A549 treated with Mapracorat at 1 μM for 4 hours (cell line): Measurements from ENCODE around the gene FADS6. TPM values are rescaled to one million over a fixed set of nuclear protein-coding genes. Genes with fewer than 3 reads are reported as not detected.

Experiments
- total RNA-seq: library from RNA; stranded (reverse); fragments of 200-300 nt; extraction: Qiagen RNA extraction; gene quantifications from 5 replicates; pipeline ENCODE4 v1.2.3, GENCODE V29; 2022

The FADS6 gene, protein sequence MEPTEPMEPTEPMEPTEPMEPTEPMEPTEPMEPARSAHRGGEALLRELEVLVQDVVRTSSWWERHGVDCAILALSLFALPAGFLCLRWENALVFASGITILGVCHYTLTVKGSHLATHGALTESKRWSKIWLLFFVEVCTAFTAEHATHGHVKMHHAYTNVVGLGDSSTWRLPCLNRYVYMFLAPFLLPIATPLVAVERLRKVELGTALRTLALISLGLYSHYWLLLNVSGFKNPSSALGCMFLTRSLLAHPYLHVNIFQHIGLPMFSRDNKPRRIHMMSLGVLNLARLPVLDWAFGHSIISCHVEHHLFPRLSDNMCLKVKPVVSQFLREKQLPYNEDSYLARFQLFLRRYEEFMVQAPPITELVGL
- not detected in 5 replicates for total RNA-seq

GRCh38 chr17:74892974-74893911, at the start of gene FADS6:
Gene FADS6, minus strand, starts transcription at chr17:74893633. Its CDS starts 38 bp downstream, at chr17:74893595.

DNA sequence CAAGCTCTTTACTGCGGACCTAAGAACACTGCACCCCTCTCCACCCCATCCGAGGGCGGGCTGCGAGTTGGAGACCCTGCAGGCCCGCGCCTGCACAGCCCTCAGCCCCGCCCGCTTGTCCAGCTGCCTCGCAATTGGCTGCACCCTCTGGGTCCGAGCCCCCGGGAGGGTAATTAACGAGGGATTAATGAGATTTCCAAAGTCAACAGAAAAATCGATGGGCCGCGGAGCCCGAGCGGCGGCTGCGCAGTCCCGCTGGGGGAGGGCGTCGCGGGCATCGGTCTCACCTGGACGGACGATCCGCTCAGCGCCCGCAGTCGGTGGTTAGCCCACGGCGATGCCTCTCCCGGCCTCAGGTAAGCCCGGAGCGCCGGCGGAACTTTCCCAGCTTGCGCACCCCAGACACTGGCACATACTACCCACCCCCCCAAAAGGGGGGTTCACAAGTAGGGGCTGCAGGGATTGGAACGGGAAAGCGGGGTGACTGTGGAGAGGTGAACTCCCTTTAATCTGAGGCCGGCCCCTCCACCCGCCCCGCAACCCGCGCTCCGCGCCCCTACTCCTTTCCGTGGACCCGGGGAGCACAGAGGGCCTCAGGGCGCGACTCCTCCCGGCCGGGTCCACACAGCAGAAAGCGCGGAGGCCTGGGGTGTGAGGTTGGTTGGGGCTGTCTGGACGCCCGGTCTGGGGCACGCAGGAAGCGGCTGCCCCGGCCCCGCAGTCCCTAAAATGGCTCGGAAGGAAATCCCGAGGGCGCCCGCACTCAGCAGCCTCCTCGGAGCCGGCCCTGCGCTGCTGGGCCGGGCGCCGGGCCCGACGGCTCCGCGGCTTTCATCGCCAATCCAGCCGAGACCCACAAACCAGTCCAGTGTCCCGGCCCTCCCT, 42.4 kb upstream of the FADS6 start, which contains the start of gene OTOP3:
TSS of gene OTOP3 (plus strand) at position 314 of the 885 bp plus-strand sequence. CDS start at position 338, 24 bp downstream.

DNA sequence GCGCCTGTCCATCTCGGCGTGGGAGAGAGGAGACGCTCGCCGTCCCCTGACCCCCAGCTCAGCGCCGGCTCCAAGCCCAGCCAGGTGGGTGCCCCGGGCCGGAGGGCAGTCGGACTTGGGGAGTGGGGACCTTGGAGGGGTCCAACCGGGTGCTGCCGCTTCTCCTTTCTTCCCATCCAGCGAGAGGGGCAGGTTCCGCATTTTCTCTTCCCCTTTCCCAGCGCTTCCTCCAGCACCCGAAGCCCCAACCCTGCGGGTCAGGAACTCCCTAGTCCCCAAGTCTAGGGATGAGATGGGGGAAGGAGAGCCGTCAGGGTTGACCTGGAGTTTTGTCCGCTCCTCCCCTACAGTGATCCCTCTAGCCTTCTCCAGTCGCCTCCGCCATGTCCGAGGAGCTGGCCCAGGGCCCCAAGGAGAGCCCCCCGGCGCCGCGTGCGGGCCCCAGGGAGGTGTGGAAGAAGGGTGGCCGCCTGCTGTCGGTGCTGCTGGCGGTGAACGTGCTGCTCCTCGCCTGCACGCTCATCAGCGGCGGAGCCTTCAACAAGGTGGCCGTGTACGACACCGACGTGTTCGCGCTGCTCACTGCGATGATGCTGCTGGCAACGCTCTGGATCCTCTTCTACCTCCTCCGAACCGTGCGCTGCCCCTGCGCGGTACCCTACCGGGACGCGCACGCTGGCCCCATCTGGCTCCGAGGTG, 31.0 kb upstream of the FADS6 start, which contains the start of gene OTOP2:
TSS of gene OTOP2 (plus strand) at position 24 of the 699 bp plus-strand sequence. CDS start at position 384, 360 bp downstream.

GRCh38 chr17:74922694-74923537, 29.5 kb upstream of the FADS6 start, which contains the start of gene USH1G:
Gene USH1G, minus strand, starts transcription at chr17:74923255. Its CDS starts 182 bp downstream, at chr17:74923073.

DNA sequence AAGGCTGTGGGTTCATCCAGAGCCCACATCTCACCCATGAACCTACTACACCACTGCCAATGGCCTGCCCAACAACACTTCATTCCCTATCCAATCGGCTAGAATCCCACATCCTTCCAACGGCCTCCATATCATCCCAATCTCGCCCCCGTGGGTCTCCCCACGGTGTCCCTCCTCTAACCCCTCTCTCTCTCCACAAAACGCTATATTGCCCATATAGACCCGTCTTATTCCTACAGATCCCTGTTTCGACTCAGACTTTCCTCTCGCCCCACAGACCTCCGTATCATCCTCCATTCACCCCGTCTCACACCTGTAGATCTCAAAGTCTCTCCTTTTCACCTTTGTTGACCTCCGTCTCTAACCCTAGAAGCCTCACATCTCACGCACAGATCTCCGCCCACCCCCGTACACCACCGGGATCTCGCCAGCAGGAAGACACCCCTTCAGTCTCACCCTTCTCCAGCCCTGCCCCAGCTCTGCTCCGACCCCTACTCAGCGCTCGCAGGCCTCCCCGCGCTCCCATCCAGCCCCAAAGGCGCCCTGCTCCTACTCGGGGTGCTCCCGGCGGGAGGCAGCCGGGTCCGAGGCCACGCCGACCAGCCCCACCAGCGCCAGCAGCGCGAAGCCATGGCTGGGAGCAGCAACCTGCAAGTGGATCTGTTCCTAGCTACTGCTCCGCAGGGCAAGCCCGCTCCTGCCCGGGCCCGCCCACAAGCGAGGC, 21.0 kb downstream of the FADS6 start, which contains the start of gene FDXR:
TSS of gene FDXR (minus strand) at position 682 of the 724 bp plus-strand sequence. CDS start at position 632, 50 bp downstream.

DNA sequence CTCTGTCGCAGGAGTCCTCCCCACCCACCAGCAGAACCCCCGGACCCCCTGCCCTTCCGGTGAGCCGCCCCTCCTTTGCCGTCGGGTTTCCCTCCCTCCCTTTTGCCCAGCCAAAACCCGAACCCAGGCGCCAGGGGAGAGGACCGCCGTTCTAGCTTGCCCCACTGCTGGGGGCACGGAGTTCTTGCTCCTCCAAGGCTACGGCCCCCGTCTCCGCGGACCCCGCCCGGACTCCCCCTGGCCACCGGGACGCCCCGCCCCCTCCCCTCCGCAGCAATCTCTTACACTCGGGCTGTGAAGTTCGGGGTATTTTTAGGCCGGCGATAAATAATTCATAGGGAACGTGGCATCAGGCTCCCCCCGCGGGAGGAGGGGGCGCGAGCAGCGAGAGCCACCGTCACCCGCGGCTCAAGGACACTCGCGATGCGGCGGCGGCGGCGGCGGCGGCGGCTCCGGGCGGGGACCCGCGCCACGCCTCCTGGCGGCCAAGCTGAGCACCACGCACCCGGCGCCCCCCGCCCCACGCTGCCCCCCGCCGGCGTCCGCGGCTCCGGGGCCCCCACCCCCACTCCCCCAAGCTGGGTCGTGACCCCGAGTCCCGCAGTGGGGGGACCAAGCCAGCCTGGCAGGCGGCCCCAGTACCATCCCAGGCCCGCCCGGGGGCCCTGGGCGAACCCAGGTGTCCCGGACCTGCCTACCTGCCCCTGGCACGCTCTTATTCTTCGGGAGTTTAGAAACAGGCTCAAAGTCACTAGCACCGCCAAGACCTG, 33.8 kb downstream of the FADS6 start, which contains the start of gene GRIN2C:
TSS of gene GRIN2C (minus strand) at position 427 of the 770 bp plus-strand sequence. CDS start 4,793 bp downstream, outside the sequence.

Other genes with a start within 250 kb of the FADS6 start
- gene CD300LF, start 180.7 kb downstream of the FADS6 start, total RNA-seq, result not detected in 5 replicates
- 0.81 to 1.8 TPM (median 1.1 TPM) in 5 replicates for gene RAB37, start 156.4 kb downstream of the FADS6 start, total RNA-seq
- 34.4 to 43.9 TPM (median 41.5 TPM) in 5 replicates for gene NHERF1, start 145.0 kb downstream of the FADS6 start, total RNA-seq
- 49.2 to 57.5 TPM (median 55.3 TPM) in 5 replicates for gene NAT9, start 117.3 kb downstream of the FADS6 start, total RNA-seq
- 0.16 to 0.65 TPM (median 0.23 TPM) in 5 replicates for gene GRIN2C, start 33.7 kb downstream of the FADS6 start, total RNA-seq
- gene FDXR, start 20.6 kb downstream of the FADS6 start, total RNA-seq, result 47.2 to 74.4 TPM (median 64.0 TPM) in 5 replicates
- 0.07 to 0.12 TPM (median 0.09 TPM) in 5 replicates for gene USH1G, start 29.6 kb upstream of the FADS6 start, total RNA-seq
- gene OTOP2, start 30.6 kb upstream of the FADS6 start, total RNA-seq, result 0.08 to 0.10 TPM in 2 of 5 replicates, not detected in the others
- gene OTOP3, start 42.3 kb upstream of the FADS6 start, total RNA-seq, result not detected in 5 replicates
- gene HID1, start 79.1 kb upstream of the FADS6 start, total RNA-seq, result 10.4 to 15.2 TPM (median 13.9 TPM) in 5 replicates
- 57.0 to 76.4 TPM (median 74.4 TPM) in 5 replicates for gene CDR2L, start 94.0 kb upstream of the FADS6 start, total RNA-seq
- gene MRPL58, start 119.0 kb upstream of the FADS6 start, total RNA-seq, result 74.6 to 83.6 TPM (median 77.6 TPM) in 5 replicates
- gene ATP5PD, start 153.3 kb upstream of the FADS6 start, total RNA-seq, result 461 to 610 TPM (median 475 TPM) in 5 replicates
- 29.0 to 32.7 TPM (median 31.2 TPM) in 5 replicates for gene KCTD2, start 153.6 kb upstream of the FADS6 start, total RNA-seq
- 22.0 to 35.0 TPM (median 31.0 TPM) in 5 replicates for gene SLC16A5, start 194.3 kb upstream of the FADS6 start, total RNA-seq
- gene ARMC7, start 216.3 kb upstream of the FADS6 start, total RNA-seq, result 15.8 to 20.6 TPM (median 17.5 TPM) in 5 replicates
- gene NT5C, start 238.1 kb upstream of the FADS6 start, total RNA-seq, result 86.4 to 137 TPM (median 131 TPM) in 5 replicates